ENCODE results near the gene RPL27A.

RPL27A gene

GRCh38 chr11:8702598-8702915 is 20.0 kb downstream of the RPL27A start:
- DNase-seq: no peak

- no peak for DNase-seq
Measured at GRCh38 chr11:8704136-8704535, 21.5 kb downstream of the RPL27A start.

DNA sequence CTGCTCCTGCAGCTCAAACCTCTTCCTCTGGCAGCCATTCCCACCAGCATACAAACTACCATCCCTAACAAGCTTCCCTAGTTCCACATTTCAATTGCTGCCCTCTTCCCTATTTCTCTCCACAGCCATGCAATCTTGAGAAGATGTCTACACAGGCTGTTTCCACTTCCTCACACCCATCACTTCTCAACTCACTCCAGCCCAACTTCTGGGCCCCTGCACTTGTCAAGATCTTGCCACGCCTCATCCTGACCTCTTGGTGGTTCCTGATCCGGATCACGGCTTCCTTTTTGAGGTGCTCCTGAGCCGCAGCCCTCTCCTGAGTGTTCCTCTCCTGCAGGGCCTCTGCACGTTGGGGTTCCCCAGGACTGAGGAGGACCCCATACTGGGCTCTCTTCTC is 22.6 kb downstream of the RPL27A start:
- no peak for DNase-seq

DNA sequence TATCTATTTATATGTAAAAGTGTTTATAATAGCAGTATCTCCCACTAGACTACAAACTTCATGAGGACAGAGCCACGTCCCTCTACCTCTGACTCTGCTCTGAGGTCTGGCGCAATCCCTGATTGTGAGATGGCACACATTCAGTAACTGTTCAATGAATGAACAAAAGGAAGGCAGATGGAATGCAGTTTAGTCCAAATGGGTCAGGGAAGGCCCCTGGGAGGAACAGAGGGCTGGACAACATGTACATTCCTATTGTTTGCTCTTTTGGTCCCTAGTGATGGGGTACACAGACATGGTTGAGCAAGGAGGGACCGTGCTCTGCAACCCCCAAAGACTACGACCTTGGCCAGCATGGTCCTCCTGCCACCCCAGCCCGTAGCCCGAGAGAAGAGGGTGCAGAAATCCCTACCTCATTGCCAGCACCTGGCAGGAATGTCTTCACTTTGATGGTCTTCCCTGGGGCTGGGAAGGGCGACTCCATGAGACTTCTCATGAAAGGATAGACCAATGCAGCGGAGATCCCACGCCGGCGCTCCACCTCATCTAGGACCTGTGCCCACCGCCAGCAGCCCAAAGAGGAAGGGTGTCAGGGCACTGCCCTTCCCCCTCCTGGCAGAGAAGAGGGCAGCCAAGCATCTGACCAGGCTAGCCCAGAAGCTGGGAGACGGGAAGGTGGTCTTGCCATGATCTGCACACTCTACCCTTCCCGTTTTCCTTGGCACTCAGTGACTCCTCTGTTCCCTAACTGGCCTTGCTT is 24.3 kb downstream of the RPL27A start:
- DNase-seq: no peak

DNA sequence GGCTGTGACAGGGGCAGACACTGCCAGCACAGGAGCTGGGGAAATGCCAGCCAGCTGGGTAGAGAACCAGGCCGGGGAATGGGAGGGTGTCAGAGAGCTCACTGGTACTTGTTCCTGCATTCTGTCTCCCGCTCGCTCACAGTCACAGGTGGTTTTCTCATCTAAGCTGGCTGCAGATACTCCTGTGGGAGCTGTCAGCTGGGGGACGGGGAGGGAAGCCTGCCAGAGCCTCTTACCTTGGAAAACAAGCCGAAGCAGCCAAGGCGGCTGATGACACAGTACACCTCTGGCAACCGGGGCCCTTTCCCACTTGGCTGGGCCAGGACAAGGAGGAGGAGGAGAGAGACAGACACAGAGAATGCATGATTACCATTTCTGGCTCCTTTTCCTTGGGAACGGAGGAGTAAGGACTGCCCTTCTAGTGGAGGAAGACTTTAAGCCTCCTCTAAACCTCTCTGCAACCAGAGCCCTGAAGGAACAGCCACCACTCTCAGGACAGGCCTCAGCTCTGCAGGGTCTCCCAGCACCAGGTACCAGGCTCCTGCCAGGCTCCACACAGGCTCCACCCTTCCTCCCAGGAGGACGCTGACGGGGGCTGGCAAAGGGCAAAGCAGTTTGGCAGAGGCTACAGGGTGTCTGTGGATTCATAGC is 25.1 kb downstream of the RPL27A start:
- no peak for DNase-seq

DNA sequence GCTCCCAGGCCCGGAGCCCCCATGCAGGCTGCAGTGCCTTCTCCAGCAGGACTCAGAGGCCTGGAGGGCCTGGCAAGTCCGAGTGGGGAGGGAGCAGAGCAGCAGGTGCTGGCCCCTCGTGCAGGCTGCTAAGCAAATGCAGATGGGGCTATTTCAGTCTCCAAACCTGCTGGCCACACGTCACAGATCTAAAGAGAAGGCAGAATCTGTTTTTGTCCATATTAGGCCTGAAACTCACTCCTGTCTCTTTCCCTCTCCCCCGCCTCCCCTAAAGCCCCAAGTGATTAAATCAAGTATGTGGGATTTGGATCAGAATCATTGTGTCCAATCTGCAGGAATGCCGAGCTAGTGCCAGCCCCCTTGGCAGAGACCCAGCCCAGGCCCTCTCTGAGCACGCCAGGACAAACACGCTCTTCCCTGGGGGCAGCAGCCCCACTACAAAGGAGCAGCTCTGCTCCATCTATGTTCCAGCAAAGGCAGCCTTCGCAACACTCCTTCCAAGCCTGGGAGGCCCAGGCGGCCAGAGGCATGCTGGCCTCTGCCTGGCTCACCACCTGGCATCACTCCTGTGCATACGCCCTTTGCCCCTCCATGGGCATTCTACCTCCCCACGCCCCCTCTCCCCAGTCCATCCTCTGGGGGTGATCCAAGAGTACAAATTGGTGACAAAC is 26.5 kb downstream of the RPL27A start:
- DNase-seq: no peak

DNA sequence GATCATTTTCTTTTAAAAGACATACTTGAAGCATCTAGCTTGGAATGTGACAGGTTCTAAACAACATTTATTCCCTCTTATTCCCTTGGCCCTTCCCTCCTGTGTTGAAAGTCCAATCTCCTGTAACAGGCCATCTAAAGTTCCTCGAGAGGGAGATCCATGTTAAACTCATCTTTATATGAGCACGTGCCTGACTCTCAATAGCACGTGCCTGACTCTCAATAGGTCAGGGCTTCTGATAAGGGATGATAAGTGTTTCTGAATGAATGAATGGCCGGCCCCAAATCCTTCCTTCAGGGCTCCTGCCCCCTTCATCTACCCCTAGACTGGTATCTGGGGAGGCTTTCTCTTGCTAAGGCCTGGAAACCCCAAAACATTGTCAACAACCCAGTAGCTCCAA is 27.2 kb downstream of the RPL27A start:
- no peak for DNase-seq

DNA sequence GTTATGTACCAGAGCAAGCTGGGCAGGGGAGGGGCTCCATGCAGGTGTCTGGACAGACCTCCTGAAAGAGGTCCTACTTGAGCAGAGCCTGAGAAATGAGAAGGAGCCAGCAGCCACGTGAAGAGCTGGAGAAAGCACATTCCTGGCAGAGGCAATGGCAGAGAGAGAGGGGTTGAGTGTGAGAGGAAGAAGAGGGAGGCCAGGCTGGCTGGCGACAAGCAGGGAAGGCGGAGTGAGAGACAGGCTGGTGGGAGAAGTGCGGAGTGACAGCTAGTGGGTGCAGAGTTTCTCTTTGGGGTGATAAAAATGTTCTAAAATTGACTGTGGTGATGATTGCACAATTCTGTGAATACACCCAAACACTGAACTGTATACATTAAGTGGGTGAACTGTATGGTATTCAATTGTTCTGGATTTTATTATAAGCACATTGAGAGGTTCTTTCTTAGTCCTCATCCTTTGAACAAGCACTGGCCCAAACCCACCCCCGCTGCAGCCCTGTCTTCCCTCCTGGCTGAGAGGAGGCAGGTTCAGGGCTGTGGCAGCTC is 29.4 kb downstream of the RPL27A start:
- DNase-seq: no peak

GRCh38 chr11:8712506-8712905 is 29.9 kb downstream of the RPL27A start:
- no peak for DNase-seq

DNA sequence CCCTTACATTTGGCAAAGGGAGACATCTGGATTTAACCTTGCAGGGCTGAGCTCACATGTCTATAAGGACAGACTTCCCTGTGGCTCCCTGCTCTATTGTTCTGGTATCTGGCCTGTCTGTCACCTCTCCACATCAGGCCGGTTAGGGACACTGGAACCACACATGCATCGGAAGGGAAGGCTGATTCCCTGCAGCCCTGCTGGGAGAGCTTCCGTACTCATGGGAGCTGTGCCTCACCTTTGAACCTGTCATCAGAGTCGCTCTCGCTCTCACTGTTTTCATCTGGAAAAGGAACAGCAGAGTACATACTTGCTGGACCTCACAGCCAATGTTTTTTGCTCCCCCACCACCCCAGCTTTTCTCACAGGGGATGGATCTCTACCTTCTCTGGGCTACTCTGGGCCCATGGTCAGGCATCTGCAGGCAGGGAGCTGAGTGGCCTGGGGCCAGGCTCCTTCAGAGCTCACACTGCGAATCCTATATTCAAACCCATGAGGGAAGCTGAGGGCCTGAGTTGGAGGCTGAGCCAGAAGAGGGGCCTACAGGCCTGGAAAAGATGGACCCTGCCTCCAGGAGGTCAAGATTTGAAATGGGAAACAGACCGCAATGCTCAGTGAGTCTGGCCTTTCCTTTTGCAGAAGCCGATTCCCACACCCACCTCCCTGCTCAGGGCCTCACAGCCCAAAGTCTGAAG is 31.3 kb downstream of the RPL27A start:
- no peak for DNase-seq

- DNase-seq: no peak
Measured at GRCh38 chr11:8714622-8715225, 32.1 kb downstream of the RPL27A start.

GRCh38 chr11:8715501-8715900 is 32.9 kb downstream of the RPL27A start:
- no peak for DNase-seq

GRCh38 chr11:8717544-8717875 is 34.9 kb downstream of the RPL27A start:
- no peak for DNase-seq

DNA sequence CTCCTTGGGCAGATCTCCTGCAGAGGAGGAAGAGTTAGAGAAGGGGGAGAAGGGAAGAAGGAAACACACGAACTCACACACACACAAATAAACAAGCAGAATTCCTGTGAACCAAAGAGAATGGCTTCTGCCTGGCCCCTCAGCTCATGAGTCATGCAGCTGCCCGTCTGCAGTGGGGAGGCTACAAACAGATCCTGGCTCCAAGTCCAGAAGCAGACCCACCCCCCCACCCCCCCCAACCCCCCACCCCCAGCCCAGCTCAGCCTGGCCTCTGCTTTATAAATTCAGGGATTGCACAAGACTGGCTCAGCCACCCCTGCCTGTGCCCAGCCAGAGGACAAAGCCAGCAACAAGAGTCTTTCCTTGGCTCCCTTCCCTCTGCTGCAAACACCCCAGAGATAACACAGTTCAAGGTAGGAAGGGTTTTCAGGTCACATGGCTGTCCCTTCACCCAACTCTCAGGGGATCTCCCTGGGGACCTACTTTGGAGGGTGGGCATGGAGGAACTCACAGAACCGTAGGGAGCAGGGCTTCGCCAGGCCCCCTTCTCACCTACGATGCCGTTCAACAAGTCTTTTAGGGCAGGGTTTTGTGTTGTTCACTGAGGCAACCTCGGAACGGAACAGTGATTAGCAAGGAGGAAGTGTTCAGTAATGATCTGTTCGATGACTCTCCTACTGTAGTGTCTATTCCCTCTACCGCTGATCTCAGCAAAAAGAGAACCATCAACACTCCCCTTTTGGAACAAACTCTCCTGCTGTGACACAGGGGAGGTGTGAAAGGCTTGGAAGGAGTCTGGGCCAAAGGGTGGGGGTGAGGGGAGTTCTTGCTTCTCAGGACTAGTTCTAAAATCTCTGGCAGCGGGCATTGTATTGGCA is 35.5 kb downstream of the RPL27A start:
- DNase-seq: no peak

- no peak for DNase-seq
Measured at GRCh38 chr11:8719211-8719649, 36.6 kb downstream of the RPL27A start.

GRCh38 chr11:8719721-8720120 is 37.1 kb downstream of the RPL27A start:
- no peak for DNase-seq

DNA sequence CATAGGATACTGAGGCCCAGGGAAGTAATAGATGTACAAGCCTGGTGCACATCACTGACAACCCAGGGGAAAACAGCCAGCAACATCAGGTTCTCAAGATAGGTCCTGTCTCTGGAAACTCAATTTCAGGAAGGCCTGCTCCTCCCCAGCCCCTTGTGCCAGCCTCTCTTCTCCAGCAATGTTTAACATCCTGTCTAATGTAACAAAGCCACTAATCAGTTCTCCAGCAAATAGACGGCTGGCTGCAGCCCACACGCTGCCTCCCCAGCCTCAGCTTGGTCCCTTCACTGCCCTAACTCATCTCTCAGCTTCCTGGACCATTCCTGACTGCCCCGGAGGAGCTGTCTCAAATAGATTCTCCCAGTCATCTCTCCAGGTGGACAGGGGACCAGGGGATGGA is 37.8 kb downstream of the RPL27A start:
- no peak for DNase-seq

- no peak for DNase-seq
Measured at GRCh38 chr11:8720868-8721608, 38.4 kb downstream of the RPL27A start.

DNA sequence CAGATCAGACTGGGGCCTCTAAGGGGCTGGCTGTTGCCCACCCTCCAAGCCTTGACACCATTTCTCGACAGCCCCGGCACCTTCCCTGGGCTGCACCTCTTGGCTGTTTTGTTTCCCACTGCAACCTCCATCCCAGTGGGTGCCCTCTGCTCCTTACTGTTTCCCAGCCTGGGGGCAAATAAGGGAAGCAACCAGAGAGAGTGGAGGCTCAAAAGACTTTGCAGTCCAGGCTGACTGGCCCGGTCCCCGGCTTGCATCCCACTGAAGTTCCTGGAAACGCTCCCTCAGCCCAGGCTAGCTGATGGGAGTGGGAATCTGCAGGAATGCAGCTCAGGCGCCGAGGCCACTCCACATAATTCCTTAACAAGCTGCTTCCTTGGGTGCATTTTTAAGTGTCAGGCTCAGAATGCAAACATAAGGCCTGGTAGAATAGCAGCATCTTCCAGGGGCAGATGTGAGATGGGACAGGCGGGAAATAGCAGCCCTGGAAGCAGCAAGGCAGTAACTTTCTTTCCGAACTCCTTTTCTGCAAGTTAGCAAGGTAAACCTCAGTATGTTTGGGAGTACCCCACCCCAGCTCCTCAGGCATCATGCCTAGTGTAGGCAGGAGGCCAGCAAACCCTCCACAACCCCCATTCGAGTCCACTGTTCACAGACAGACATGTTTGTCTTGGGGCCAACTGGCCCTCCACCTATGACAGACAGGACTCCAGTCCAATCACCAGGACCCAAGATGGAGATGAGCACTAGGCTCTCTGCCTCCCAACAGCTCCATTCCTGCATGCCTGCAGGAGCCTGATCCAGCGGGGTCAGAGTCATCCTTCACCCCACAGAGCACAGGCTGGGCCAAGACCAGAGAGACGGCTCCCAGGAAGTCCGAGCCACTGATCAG is 39.3 kb downstream of the RPL27A start:
- DNase-seq: no peak

DNA sequence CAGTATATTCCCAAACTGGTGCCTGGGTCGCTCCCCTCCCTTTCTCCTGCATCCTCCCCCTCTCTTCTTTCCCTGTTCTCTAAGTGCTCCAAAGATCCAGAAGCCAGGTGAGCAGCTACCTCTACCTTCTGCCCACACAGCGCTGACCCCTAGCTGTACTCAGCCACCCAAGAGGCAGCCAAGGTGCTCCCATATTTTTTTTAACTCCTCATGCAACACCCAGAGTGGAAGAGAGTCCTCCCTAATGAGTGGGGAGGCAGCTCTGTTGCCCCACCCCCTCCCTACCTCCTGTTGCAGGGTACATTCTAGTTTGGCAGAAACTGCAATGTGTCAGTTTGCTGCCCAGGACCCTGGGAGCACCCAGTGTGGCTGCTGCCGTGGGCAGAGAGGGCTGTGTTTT is 40.2 kb downstream of the RPL27A start:
- no peak for DNase-seq
